Fibroblast of pulmonary artery (primary cell): ENCODE results near the gene HSD17B1.

Experiments used
- DNase-seq: peaks from one replicate; pipeline ENCODE4 v3.0.0-alpha.2; 2010; ENCODE audit warnings: low read depth
- H3K4me3 ChIP-seq: replicated peaks from 2 replicates; pipeline ENCODE4 v1.5.1; 2011; ENCODE audit warnings: low read depth, mild to moderate bottlenecking, control low read depth, low read length, moderate library complexity
- CTCF ChIP-seq: IDR thresholded peaks from 2 replicates; pipeline ENCODE4 v1.5.1; 2011; ENCODE audit warnings: mild to moderate bottlenecking, control low read depth, low read length, inconsistent platforms; ENCODE audit errors: missing control alignments

Gene HSD17B1

DNA sequence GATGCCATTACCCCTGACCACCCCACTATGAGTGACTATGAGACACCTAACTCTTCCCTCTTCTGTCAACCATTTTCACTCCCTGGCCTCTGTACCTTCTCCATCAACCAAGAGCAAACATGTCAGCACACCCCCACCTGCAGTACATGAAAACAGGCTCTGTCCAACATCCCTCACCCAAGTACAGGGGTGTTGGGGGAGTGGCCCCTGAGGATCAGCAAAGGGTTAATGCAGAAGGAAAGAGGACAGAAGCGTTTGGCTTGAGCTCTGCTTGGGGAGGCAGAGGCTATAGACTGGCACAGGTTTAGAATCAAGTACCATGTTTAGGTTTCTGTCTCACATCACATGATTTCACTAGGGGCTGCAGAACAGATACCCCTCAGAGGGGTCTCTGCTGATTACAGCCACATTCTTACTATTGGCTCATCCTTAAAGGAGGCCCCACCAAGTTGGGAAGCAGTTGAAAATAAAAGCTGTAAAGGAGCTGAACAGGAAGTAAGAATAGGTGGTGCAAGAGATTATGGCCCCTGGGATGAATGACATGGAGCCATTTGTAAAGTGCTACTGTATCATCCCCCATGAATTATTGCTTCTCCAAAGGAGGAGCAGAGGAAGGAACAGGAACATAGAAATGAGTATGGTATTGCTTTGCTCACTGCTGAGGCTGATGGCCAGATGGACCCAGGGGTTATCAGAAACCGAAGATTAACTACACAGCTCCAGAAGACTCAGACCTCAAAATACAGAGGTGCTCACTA, 27.2 kb downstream of the HSD17B1 start:
- no peak overlapping the region for H3K4me3 ChIP-seq
- TF ChIP-seq CTCF: no peak
- DNase-seq: no peak

DNA sequence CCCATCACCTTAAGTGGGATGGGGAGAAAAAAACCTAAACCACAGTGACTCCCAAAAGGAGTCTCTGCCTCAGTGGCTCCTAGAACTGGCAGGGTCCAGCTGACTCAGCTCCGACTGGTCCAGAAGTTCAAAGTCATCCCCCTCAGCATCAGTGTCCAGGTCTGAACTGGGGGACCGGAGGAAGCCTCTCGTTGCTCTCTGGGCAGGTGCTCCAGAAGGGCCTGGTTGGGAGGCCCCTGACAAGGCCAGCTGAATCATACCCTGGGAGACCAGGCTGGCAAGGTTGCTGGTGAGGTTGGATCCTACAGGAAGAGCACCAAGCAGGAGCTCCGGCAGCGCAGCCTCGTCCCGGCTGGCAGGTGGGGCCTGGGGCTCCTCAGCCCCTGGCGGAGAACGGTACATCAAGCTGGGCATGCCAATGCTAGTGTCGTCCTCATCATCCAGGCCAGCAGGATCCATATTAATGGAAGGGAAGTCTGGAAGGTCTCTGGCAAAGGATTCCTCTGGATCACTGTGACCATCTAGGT, 29.1 kb downstream of the HSD17B1 start:
- TF ChIP-seq CTCF: no peak
- DNase-seq: no peak
- no peak overlapping the region for H3K4me3 ChIP-seq

GRCh38 chr17:42584880-42585279, 32.2 kb downstream of the HSD17B1 start:
- DNase-seq: no peak
- no peak overlapping the region for H3K4me3 ChIP-seq
- TF ChIP-seq CTCF: no peak

DNA sequence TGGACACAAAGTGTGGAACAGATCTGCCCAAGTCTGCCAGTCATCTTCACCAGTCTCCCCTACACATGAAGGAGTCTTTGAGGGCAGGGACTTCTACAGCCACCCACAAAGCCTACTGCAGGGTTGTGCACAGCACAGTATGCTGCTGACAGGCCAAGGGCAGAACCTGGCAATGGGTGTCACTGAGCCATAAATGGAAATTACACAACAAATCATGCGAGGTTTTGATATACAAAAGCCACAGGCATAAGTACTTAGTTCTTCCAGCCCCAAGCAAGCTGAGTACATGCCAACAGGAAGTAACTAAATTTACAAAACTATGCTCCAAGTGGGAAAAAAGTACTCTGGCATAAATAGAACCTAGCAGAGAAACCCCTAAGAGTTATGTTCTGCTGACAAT, 32.6 kb downstream of the HSD17B1 start:
- no peak for TF ChIP-seq CTCF
- peak; percentile 36 for DNase-seq
- no peak overlapping the region for H3K4me3 ChIP-seq

DNA sequence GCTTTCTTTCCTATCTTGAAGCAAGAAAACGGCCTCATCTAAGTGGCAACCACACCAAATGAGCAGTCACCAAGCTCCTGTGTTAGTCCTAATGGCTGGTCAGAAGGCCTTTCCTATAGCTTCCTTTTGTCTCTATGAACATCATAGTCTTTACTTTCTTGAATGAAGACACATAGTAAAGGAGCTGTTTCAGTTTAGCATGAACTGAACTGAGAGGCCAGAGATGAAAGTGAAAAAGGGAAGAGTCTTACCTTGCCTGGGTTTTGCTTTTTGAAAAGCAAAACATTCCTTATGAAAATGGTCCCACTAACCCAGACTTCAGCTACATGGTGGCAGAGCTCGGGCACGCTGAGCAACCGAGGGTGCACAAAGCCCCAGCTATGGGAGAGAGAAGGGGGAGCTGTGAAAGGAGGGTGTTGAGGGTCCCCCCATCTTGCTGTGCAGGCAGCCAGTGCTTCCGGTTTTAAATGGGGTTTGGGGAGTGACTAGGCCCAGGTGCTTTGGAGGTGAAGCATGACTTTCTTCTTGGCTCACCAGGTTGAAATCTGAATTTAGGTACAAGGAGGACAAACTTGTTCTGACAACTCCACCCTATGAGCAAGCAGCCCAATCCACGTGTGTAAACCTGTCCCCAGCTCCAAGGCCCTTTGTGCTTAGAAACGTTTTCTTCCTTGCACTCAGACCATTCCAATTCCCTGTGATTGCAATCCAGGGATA, 33.9 kb downstream of the HSD17B1 start:
- H3K4me3 ChIP-seq: no peak overlapping the region
- no peak for DNase-seq
- TF ChIP-seq CTCF: no peak

- DNase-seq: no peak
- no peak for TF ChIP-seq CTCF
- H3K4me3 ChIP-seq: no peak overlapping the region
Observed at GRCh38 chr17:42590886-42591285, 38.2 kb downstream of the HSD17B1 start.
